CD4-positive, CD25-positive, alpha-beta regulatory T cell (primary cell): Measurements from ENCODE around the gene MCCD1. TPM values are rescaled to one million over a fixed set of nuclear protein-coding genes. Genes with fewer than 3 reads are reported as not detected.

ENCODE experiments used
- ATAC-seq, 2 donors: fragments of 150-1000 bp; cut with Tn5 transposase; one replicate each; pipeline ENCODE4 v1.10.0; 2021; ENCODE audit warnings: low read depth in 2 of 2, moderate number of reproducible peaks in 2 of 2, moderate library complexity in 1 of 2
- DNase-seq, 3 donors: peaks; one replicate each; pipeline versions ENCODE4 v3.0.0 to v3.0.0-alpha.2; 2012 to 2022; ENCODE audit warnings: mixed read lengths in 1 of 3
- H3K27ac ChIP-seq: one replicate; pipeline ENCODE4 v1.7.0; 2013; ENCODE audit warnings: mild to moderate bottlenecking, low read length; ENCODE audit not compliant: insufficient read depth, poor library complexity, severe bottlenecking
- H3K27me3 ChIP-seq: one replicate; pipeline ENCODE4 v1.7.0; 2013; ENCODE audit warnings: low read length; ENCODE audit not compliant: control insufficient read depth, insufficient read depth
- H3K36me3 ChIP-seq: one replicate; pipeline ENCODE4 v1.7.0; 2013; ENCODE audit warnings: mild to moderate bottlenecking, low read length, moderate library complexity; ENCODE audit not compliant: control insufficient read depth, insufficient read depth
- H3K4me1 ChIP-seq: 2 replicates; pipeline ENCODE4 v1.7.0; 2013; ENCODE audit warnings: mild to moderate bottlenecking, low read length; ENCODE audit not compliant: insufficient read depth, control insufficient read depth, poor library complexity, severe bottlenecking
- H3K4me3 ChIP-seq: one replicate; pipeline ENCODE4 v1.7.0; 2013; ENCODE audit warnings: low read depth, mild to moderate bottlenecking, low read length, moderate library complexity
- H3K9me3 ChIP-seq, 2 experiments: 1 replicate in 1 of 2; 2 replicates in 1 of 2; pipeline ENCODE4 v1.7.0; 2013; ENCODE audit warnings: low read length in 2 of 2, mild to moderate bottlenecking in 1 of 2, moderate library complexity in 1 of 2; ENCODE audit not compliant: control insufficient read depth in 2 of 2
- H3K27ac Mint-ChIP-seq, 3 donors: one replicate each; pipeline ENCODE4 v1.8.0; 2020 to 2022; ENCODE audit warnings: mild to moderate bottlenecking in 3 of 3, mixed read lengths in 3 of 3, moderate library complexity in 2 of 3
- H3K27me3 Mint-ChIP-seq: one replicate; pipeline ENCODE4 v1.8.0; 2022; ENCODE audit warnings: mild to moderate bottlenecking, mixed read lengths
- H3K36me3 Mint-ChIP-seq: one replicate; pipeline ENCODE4 v1.8.0; 2020; ENCODE audit warnings: mixed read lengths
- H3K4me1 Mint-ChIP-seq, 4 donors: one replicate each; pipeline ENCODE4 v1.8.0; 2020 to 2022; ENCODE audit warnings: mixed read lengths in 4 of 4, mild to moderate bottlenecking in 1 of 4
- H3K4me3 Mint-ChIP-seq, 4 donors: one replicate each; pipeline ENCODE4 v1.8.0; 2020 to 2022; ENCODE audit warnings: mild to moderate bottlenecking in 4 of 4, mixed read lengths in 4 of 4, moderate library complexity in 3 of 4
- H3K9me3 Mint-ChIP-seq, 7 donors: one replicate each; pipeline ENCODE4 v1.8.0; 2020 to 2022; ENCODE audit warnings: mixed read lengths in 7 of 7, mild to moderate bottlenecking in 3 of 7, moderate library complexity in 2 of 7
- polyA plus RNA-seq, 4 donors: library from polyadenylated mRNA; unstranded; fragments of 300-500 nt; fragmentation: Illumina TruSeq; gene quantifications; one replicate each; pipeline ENCODE4 v1.2.3, GENCODE V29; 2021
- total RNA-seq: library from RNA; stranded (reverse); gene quantifications from one replicate; pipeline ENCODE4 v1.2.3, GENCODE V29; 2022

MCCD1 gene
- total and polyA plus RNA-seq, 5 donors from 2014 or later: not detected

GRCh38 chr6:31567531-31568370, 39.0 kb downstream of the MCCD1 start:
- H3K4me3 ChIP-seq: peak overlapping the region; percentile 68
- Mint-ChIP-seq H3K27ac (peak overlapping the region; percentile 89 to 98 (median 94)), H3K27me3 (peaks cover 10% of the 10 kb centered on the region), H3K4me1 (peaks cover 24 to 89% (median 61%) of the 10 kb centered on the region in 4 donors), H3K36me3 (peaks cover 28% of the 10 kb centered on the region), H3K4me3 (peak overlapping the region in 3 of 4 donors; percentile 50 to 88 (median 82)), H3K9me3 (no peaks in the 10 kb centered on the region)
- H3K27ac ChIP-seq: peak overlapping the region; percentile 95
- ATAC-seq: peak in 1 of 2 donors; percentile 14
- no peaks in the 10 kb centered on the region for H3K27me3 ChIP-seq
- peak in 2 of 3 donors; percentile 36 to 68 for DNase-seq
- H3K9me3 ChIP-seq: no peaks in the 10 kb centered on the region
- peaks cover 8% of the 10 kb centered on the region for H3K36me3 ChIP-seq
- H3K4me1 ChIP-seq: peaks cover 57% of the 10 kb centered on the region

DNA sequence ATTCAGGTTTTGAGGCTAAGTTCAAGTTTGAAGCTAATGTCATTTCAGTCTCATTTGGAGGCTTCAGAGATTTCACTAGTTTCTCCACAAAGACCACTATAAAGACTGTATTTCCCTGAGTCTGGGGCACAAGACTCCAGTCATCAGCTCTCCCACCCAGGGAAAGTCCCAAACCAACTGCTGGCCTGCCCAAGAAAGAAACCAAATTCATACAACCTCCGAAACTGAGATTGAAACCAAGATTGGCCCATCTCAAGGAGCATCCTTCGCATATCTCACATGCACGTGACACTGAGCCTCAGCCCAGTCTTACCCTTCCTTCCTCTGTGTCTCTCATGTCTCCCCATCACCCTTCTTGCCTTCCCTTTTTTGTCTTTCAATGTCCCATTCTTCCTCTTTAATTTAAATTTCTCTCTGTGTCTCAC, 39.8 kb downstream of the MCCD1 start:
- Mint-ChIP-seq H3K4me3 (peak overlapping the region; percentile 47 to 88 (median 66)), H3K4me1 (peaks cover 24 to 91% (median 67%) of the 10 kb centered on the region in 4 donors), H3K27ac (peak overlapping the region; percentile 89 to 98 (median 94)), H3K36me3 (peaks cover 22% of the 10 kb centered on the region), H3K9me3 (no peaks in the 10 kb centered on the region), H3K27me3 (peaks cover 10% of the 10 kb centered on the region)
- H3K27me3 ChIP-seq: no peaks in the 10 kb centered on the region
- peak overlapping the region; percentile 95 for H3K27ac ChIP-seq
- H3K9me3 ChIP-seq: no peaks in the 10 kb centered on the region
- peaks cover 65% of the 10 kb centered on the region for H3K4me1 ChIP-seq
- ATAC-seq (peak; percentile 68), DNase-seq (peak; percentile 72 to 92 (median 73))
- peak overlapping the region; percentile 68 for H3K4me3 ChIP-seq
- peaks cover 6% of the 10 kb centered on the region for H3K36me3 ChIP-seq

- H3K9me3 Mint-ChIP-seq: no peaks in the 10 kb centered on the region
- H3K36me3 ChIP-seq: peaks cover 3% of the 10 kb centered on the region
- H3K4me3 Mint-ChIP-seq: peak overlapping the region; percentile 22 to 100 (median 66)
- no peaks in the 10 kb centered on the region for H3K9me3 ChIP-seq
- H3K27ac Mint-ChIP-seq: peak overlapping the region; percentile 89 to 98 (median 91)
- peaks cover 10% of the 10 kb centered on the region for H3K27me3 Mint-ChIP-seq
- peak overlapping the region; percentile 29 for H3K4me3 ChIP-seq
- H3K27me3 ChIP-seq: no peaks in the 10 kb centered on the region
- H3K27ac ChIP-seq: peak overlapping the region; percentile 95
- ATAC-seq: no peak
- H3K36me3 Mint-ChIP-seq: peaks cover 17% of the 10 kb centered on the region
- peaks cover 24 to 96% (median 74%) of the 10 kb centered on the region in 4 donors for H3K4me1 Mint-ChIP-seq
- H3K4me1 ChIP-seq: peaks cover 79% of the 10 kb centered on the region
- no peak for DNase-seq
These were observed 41.2 kb downstream of the MCCD1 start for GRCh38 chr6:31569861-31570536.

GRCh38 chr6:31572041-31572911, 43.5 kb downstream of the MCCD1 start, which contains the start of gene LTA:
Gene LTA (plus strand): TSS chr6:31572289. CDS start chr6:31572743, 454 bp downstream.
- peak within 1 kb of the TSS; percentile 95 for H3K27ac ChIP-seq
- Mint-ChIP-seq H3K4me1 (peaks cover 24 to 99% (median 78%) of the 10 kb centered on the region in 4 donors), H3K27ac (peak within 1 kb of the TSS; percentile 98 to 100 (median 100)), H3K36me3 (peaks cover 29% of the 10 kb centered on the region), H3K9me3 (no peaks in the 10 kb centered on the region), H3K4me3 (peak within 1 kb of the TSS; percentile 99 to 100 (median 100)), H3K27me3 (peaks cover 5% of the 10 kb centered on the region)
- peak within 1 kb of the TSS; percentile 82 for H3K4me3 ChIP-seq
- H3K9me3 ChIP-seq: no peaks in the 10 kb centered on the region
- DNase-seq (peak; percentile 68 to 88 (median 82)), ATAC-seq (peak; percentile 60 to 62)
- H3K27me3 ChIP-seq: no peaks in the 10 kb centered on the region
- H3K4me1 ChIP-seq: peaks cover 96% of the 10 kb centered on the region
- H3K36me3 ChIP-seq: no peaks in the 10 kb centered on the region

DNA sequence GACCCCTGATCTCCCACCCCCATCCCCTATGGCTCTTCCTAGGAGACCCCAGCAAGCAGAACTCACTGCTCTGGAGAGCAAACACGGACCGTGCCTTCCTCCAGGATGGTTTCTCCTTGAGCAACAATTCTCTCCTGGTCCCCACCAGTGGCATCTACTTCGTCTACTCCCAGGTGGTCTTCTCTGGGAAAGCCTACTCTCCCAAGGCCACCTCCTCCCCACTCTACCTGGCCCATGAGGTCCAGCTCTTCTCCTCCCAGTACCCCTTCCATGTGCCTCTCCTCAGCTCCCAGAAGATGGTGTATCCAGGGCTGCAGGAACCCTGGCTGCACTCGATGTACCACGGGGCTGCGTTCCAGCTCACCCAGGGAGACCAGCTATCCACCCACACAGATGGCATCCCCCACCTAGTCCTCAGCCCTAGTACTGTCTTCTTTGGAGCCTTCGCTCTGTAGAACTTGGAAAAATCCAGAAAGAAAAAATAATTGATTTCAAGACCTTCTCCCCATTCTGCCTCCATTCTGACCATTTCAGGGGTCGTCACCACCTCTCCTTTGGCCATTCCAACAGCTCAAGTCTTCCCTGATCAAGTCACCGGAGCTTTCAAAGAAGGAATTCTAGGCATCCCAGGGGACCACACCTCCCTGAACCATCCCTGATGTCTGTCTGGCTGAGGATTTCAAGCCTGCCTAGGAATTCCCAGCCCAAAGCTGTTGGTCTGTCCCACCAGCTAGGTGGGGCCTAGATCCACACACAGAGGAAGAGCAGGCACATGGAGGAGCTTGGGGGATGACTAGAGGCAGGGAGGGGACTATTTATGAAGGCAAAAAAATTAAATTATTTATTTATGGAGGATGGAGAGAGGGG, 44.7 kb downstream of the MCCD1 start:
- Mint-ChIP-seq H3K4me1 (peaks cover 15 to 97% (median 72%) of the 10 kb centered on the region in 4 donors), H3K9me3 (no peaks in the 10 kb centered on the region), H3K4me3 (peak overlapping the region; percentile 99 to 100 (median 100)), H3K27me3 (peaks cover 5% of the 10 kb centered on the region), H3K27ac (peak overlapping the region; percentile 98 to 100 (median 100)), H3K36me3 (peaks cover 30% of the 10 kb centered on the region)
- DNase-seq (no peak), ATAC-seq (no peak)
- Histone ChIP-seq H3K9me3 (no peaks in the 10 kb centered on the region), H3K27me3 (no peaks in the 10 kb centered on the region), H3K36me3 (peaks cover 8% of the 10 kb centered on the region), H3K4me3 (peak overlapping the region; percentile 82), H3K4me1 (peaks cover 96% of the 10 kb centered on the region), H3K27ac (peak overlapping the region; percentile 95)

- peaks cover 96% of the 10 kb centered on the region for H3K4me1 ChIP-seq
- ATAC-seq: no peak
- H3K27me3 ChIP-seq: no peaks in the 10 kb centered on the region
- H3K36me3 Mint-ChIP-seq: peaks cover 31% of the 10 kb centered on the region
- peak overlapping the region; percentile 99 to 100 (median 100) for H3K4me3 Mint-ChIP-seq
- peaks cover 6 to 97% (median 73%) of the 10 kb centered on the region in 4 donors for H3K4me1 Mint-ChIP-seq
- peak overlapping the region; percentile 99 for H3K4me3 ChIP-seq
- H3K27ac Mint-ChIP-seq: peak overlapping the region; percentile 98 to 100 (median 100)
- H3K9me3 Mint-ChIP-seq: no peaks in the 10 kb centered on the region
- H3K9me3 ChIP-seq: no peaks in the 10 kb centered on the region
- peaks cover 10% of the 10 kb centered on the region for H3K36me3 ChIP-seq
- peak overlapping the region; percentile 95 for H3K27ac ChIP-seq
- DNase-seq: no peak
- H3K27me3 Mint-ChIP-seq: peaks cover 5% of the 10 kb centered on the region
These were observed 45.6 kb downstream of the MCCD1 start for GRCh38 chr6:31574106-31575061.
